Fibroblast of skin of left biceps (primary cell): ENCODE results near the gene FOCAD.
A peak's percentile ranks its signal among the peaks of the same experiment; 100 is the strongest.
"Not testable (repeated sequence)": the region's sequence is repeated elsewhere in the genome, so short reads cannot be mapped to it uniquely, and the experiment has no call there.

Experiments
- DNase-seq, 2 experiments: peaks; one replicate each; pipeline ENCODE4 v3.0.0-alpha.2; 2013; ENCODE audit warnings: low read depth in 2 of 2

Gene FOCAD

GRCh38 chr9:20973246-20973947 is 289.3 kb downstream of the FOCAD start:
- not testable (repeated sequence) for DNase-seq

DNA sequence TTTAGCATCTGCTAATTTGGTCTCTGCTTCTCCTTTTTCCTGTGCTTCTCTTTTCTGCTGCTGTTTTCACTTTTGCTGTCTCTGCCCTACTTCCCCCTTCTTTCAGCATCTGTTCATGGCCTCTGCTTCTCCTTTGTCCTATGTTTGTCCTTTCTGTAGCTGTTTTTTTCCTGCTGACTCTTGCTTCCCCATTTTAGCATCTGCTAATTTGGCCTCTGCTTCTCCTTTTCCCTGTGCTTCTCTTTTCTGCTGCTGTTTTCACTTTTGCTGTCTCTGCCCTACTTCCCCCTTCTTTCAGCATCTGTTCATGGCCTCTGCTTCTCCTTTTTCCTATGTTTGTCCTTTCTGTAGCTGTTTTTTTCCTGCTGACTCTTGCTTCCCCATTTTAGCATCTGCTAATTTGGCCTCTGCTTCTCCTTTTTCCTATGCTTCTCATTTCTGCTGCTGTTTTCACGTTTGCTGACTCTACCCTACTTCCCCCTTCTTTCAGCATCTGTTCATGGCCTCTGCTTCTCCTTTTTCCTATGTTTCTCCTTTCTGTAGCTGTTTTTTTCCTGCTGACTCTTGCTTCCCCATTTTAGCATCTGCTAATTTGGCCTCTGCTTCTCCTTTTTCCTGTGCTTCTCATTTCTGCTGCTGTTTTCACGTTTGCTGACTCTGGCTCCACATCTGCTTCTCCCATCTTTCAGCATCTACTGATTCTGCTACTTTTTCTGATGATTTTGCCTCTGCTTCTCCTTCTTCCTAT is 290.3 kb downstream of the FOCAD start:
- DNase-seq, result not testable (repeated sequence)

GRCh38 chr9:20978249-20978648 is 294.2 kb downstream of the FOCAD start:
- DNase-seq, result no peak

DNA sequence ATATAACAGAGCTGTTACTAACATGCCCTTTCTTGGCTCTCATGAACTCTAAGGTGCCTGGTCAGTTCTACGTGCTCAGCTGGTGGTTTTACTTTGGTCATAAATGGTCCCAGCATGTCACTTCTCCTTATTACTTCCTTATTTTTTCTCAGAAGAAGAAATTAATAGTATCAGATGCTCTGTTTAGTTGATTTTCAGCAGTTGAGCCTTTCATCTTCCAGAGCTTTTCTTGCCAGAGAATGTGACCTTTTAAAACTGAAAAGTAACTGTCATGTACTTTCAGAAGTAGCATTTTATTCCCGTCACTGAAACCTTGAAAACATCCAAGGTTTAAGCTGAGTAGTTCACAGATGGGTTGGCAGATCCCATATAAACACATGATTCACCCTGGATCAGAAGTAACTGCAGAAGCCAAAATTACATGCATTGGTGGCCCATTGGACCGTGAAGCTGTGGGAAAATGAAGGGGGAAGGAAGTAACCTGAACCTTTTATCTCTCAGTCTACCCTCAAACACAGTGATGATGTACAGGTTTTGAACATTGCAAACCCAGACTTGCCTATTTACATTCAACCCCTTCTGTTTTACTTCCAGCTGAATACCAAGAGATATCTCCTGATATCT is 296.9 kb downstream of the FOCAD start:
- peak; percentile 23 to 25 for DNase-seq

GRCh38 chr9:20981486-20981885 is 297.4 kb downstream of the FOCAD start:
- DNase-seq, result peak; percentile 77

DNA sequence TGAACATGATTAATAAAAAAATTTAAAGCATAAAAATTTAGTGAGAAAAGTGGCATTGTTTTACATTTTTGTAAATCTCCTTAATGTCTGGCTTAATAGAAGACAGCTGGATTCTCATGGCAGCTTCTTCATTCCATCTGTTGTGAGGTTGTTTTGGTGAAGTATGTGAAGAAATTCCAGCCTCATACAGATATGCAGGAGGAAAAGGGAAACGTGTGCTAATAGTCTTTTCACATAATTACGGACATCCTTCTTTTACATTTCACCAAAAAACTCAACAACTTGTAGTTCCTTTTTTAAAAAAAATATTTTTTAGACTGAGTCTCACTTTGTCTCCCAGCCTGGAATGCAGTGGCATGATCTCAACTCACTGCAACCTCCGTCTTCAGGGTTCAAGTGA is 300.4 kb downstream of the FOCAD start:
- DNase-seq, result peak; percentile 56 to 62

DNA sequence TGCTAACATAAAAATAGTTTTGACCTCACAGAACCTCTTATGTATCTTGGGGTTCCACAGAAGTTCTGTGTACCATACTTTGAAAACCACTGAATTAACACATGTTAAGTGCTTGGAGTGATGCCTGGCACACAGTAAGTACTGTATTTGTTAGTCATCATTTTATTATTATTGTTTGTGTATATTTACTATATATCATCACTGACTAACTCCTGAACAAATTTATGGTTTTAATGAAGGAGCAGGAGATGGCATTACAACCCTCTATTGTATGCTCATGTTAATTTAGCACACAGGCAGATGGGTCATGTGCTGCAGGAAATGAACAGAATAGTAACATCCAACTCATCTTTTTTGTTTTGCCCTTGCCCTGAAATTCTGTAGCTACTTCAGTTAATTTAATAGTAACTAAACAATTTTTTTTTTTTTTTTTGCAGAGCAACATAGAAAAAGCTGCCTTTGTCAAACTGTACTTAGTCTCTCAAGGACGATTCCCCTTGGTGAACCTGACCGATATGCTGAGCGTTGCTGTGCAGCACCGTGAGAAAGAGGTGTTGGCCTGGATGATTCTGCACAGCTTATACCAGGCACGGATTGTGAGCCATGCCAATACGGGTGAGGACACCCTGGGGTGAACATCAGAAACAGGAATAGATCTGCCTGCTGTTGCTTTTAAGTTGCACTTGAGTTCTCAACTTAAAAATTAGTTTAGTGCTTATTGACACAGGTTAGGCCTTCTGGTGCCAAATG is 302.0 kb downstream of the FOCAD start:
- no peak for DNase-seq

DNA sequence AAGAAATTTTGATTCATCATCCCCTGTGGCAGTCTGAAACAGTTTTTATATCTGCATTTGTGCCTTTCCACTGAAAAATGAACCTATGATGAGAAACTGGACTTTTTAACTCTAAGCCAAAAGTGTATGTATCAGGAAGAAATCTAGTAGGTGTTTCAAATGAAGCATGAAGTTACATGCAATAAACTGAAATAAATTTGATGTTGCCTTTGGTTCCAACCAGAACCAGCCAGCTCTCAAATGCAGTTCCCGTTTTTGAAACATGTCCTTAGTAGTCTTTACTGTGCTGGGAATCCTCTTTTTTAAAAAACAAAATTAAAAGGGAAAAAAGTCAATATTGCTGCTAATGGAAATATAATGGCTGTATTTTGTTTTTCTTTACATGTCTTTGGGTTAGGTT is 303.5 kb downstream of the FOCAD start:
- DNase-seq, result no peak

- DNase-seq, result no peak
Measured at GRCh38 chr9:20988061-20988460, 304.0 kb downstream of the FOCAD start.

DNA sequence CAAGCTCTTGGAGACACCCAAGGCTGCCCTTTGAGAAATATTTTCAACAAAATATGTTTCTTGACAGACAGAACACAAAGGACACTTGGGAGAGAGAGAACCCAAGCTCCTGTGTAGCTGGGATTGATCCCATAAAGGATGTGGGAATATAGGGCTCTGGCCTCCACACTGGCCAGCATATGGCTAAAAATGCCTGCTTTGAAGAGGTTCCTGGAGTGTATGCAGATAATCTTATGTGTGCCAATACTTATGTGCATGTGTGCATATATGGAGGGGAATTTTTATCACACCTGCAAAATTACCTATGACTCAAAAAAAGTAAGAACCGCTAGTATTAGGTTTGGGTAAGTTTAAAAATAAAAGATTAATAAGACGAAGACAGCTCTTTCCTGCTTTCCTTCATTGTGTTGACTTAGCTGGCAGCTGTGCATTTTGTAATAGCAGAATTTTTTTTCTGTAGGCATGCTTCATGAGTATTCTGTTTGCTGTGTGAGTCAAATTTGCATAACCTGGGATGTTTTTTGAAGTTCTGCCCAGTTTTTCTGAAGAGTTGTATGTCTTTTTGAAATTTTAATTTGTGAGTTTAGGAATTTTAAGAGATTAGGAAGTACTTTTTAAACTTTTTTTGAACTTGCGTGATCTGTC is 304.7 kb downstream of the FOCAD start:
- no peak for DNase-seq

DNA sequence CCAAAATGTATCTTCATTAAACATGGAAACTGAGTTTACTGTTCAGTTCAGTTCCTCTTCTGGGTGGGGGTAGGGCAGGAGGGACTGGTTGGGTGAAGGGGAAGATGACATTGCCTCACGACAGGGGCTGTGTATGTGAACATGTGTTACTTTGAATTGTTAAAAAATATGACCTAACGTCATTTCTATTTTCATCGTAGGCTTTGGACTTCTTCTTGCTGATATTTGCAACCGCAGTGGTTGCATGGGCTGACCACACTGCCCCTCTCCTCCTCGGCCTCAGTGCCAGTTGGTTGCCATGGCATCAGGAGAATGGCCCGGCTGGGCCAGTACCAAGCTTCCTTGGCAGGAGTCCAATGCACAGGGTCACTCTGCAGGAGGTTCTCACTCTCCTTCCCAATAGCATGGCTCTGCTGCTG is 305.9 kb downstream of the FOCAD start:
- DNase-seq, result no peak

DNA sequence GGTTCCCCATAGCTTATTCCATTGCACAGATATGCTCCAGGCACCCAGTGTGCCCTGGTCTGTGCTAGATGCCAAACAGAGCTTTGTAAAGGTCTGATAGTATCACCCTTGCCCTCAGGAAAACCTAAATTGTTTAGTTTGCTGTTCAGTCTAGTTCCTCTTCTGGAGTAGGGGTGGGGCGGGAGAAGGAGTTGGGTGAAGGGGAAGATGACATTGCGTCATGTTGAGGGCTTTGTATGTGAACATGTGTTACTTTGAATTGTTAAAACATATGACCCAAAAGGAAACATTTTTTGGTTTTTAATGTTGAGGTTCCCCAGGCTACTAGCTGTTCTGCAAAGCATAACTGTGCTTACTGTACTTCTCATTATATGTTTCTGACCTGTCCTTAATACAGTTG is 306.8 kb downstream of the FOCAD start:
- DNase-seq, result no peak

DNA sequence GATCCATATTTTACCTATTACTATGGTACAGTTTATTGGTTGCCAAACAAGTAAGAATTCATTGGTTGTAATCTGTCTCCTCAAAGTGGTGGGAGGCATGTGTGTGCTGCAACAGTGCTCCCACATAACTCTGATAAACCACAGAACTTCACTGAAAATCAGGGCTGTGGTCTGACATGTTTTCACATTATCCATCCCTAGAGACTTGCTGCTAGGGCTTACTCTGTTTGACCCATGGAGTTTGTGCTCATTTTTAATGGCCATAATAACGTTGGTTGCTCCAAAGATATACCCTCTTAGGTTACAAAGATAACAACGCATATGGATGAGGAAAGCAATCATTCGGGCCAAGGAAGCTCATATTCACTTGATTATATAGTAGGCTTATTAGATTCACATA is 310.4 kb downstream of the FOCAD start:
- DNase-seq, result no peak

- DNase-seq, result no peak
Measured at GRCh38 chr9:20995616-20996015, 311.6 kb downstream of the FOCAD start.

DNA sequence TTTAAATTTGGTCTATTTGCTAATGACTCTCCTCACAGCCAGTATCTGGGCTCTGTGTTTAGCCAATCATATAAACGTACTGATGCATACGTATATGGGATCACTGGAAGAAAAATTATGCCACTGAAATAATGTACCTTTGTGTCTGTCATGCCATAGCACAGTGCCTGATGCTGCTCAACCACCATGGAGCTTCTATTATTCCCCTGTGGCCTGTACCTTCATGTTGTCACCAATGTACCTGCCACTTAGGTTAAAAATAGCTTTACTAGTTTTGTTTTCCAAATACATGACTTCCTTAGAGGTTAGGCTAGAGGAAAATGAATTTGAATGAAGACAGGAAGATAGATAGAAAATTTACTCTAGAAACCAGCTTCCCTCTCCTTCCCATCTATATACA is 312.8 kb downstream of the FOCAD start:
- DNase-seq, result no peak

DNA sequence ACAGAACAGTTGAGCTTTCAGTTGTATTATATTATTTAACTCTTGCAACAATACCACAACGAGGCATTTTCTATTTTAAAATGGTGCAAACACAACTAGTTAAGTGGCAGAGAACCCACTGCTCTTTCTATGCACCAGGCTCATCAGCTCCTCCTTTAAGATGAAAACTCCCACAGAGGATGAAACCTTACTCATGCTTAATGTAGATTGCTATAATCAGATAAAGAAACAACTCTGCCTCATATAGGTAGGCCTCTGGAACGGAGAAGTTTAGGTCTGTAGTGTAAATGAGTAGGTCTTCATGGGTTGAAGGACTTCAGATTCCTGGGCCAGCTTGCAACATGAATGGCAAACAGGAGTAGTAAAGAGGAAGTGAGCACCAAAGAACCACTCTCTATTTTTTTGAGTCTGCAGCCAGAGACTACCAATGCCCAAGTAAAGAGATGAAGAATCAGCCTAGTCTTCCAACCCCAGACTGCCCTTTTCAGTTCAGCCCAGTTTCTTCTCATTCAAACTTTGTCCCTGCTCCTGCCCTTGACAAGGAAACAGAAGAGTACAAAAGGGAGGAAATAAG is 313.5 kb downstream of the FOCAD start:
- DNase-seq, result no peak

GRCh38 chr9:21001581-21001980 is 317.5 kb downstream of the FOCAD start:
- no peak for DNase-seq

DNA sequence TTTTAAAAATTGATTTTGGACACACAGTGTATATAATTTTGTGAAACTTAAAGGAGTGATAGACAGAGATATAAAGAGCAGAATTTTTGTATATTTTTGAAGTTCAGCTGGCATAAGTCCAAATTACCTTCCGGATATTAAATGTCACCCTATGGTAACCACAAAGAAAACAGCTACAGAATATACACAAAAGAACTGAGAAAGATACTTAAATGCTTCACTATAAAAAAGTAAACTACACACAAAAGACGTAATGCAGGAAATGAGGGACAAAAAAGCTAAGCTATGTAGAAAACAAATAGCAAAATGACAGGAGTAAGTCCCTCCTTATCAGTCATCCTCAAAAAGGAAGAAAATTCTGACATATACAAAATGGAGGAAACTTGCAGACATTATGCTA is 318.0 kb downstream of the FOCAD start:
- DNase-seq, result no peak

DNA sequence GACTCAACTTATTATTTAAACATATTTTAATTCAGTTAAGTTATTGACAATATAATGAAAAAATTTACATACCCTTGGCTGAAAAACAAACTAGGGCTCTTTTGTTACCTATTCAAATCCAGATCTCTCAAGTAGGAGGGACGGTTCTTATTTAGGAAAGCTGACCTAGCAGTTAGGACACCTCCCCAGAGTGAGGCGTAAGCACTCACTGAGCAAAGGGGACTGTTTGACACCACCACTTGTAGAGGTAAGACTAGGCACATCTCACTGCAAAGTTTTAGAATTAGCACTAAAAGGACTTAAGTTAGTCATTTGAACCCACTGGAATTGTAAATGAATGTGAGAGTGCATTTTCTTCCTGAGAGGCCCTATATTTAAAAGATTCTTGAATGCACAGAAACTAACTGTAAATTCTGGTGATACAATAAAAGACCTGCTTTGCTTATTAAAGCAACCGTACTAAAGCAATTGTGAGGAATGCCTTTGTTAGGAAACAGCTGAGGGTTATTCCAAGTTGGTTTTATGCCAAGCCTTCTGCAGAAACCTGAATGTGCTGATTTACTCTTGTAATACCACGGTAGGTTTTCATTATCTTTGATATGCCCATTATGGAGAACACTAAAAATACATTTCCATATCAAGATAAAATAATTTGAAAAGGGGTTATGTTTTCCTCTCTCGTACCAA is 331.2 kb downstream of the FOCAD start:
- peak in 1 of 2 experiments; percentile 23 for DNase-seq

- DNase-seq, result no peak
Measured at GRCh38 chr9:21015995-21016394, 331.9 kb downstream of the FOCAD start.
